SK-N-SH treated with all-trans-retinoic acid at 6 μM for 48 hours (cell line): Measurements from ENCODE around the gene MAST3.

Experiments
- ARNTL ChIP-seq: fragments of 450-650 bp; formaldehyde crosslinking; IDR thresholded peaks from 2 replicates; pipeline ENCODE4 v1.5.0; 2020; ENCODE audit warnings: low read depth, mild to moderate bottlenecking, moderate library complexity, borderline replicate concordance
- OSR1 ChIP-seq: fragments of 250-450 bp; sonication (Bioruptor Pico); IDR thresholded peaks from 2 replicates; pipeline ENCODE4 v1.8.0; 2022; ENCODE audit warnings: moderate library complexity, mild to moderate bottlenecking, inconsistent platforms
- TCF4 ChIP-seq: fragments of 250-450 bp; sonication (Bioruptor Pico); IDR thresholded peaks from 2 replicates; pipeline ENCODE4 v1.8.0; 2021; ENCODE audit warnings: mild to moderate bottlenecking, moderate library complexity, borderline replicate concordance
- TF ChIP-seq, protein P1 (sequence below): fragments of 250-450 bp; sonication (Bioruptor Pico); IDR thresholded peaks from 2 replicates; pipeline ENCODE4 v1.5.1; 2021; ENCODE audit warnings: mild to moderate bottlenecking, moderate library complexity
- TF ChIP-seq, protein P2 (sequence below): fragments of 250-450 bp; sonication (Bioruptor Pico); IDR thresholded peaks from 2 replicates; pipeline ENCODE4 v1.5.1; 2020; ENCODE audit warnings: low read depth, mild to moderate bottlenecking, moderate library complexity

DNA sequence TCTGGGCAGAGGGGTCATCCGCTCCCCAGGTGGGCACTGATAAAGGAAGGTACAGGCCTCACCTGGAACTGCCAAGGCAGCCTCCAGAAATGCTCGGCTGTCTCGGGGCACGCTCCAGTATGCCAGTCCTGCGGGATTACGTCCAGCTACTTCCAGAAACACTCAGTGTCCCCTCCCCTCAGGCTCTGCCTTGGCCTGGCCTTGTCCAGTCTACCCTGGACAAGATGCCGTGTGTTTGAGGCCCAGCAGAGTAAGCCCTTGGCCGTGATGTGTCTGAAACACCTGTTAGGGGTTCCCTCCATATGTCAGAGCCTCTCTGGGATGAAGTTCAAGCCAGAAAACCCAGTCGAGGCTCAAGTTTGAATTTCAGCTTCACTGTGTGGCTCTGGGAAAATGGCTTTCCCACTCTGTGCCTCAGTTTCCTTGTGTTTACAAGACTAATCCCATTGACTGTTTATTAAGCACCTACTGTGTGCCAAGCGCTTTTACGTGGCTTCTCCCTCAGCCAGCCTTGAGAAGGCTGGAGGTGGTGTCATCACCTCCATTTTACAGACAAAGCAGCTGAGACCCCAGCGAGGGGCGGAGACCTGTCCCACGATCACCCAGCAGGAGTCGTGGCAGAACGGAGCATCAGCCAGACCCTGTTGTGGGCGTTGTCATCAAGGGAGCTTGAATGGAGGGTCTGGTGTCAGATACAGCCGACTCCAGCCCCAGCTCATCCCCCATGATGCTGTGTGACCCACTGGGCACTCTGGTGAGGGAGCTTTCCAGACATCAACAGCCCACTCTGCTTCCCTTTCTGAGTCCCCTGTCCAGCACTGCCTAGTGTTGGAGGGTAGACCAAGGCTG is 53.4 kb downstream of the MAST3 start:
- TF ChIP-seq, protein P1, sequence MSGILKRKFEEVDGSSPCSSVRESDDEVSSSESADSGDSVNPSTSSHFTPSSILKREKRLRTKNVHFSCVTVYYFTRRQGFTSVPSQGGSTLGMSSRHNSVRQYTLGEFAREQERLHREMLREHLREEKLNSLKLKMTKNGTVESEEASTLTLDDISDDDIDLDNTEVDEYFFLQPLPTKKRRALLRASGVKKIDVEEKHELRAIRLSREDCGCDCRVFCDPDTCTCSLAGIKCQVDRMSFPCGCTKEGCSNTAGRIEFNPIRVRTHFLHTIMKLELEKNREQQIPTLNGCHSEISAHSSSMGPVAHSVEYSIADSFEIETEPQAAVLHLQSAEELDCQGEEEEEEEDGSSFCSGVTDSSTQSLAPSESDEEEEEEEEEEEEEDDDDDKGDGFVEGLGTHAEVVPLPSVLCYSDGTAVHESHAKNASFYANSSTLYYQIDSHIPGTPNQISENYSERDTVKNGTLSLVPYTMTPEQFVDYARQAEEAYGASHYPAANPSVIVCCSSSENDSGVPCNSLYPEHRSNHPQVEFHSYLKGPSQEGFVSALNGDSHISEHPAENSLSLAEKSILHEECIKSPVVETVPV (CRISPR knock-in tag) = no peak
- TF ChIP-seq ARNTL (CRISPR knock-in tag) (no peak), OSR1 (CRISPR knock-in tag) (no peak), TCF4 (CRISPR knock-in tag) (no peak)
- TF ChIP-seq, protein P2, sequence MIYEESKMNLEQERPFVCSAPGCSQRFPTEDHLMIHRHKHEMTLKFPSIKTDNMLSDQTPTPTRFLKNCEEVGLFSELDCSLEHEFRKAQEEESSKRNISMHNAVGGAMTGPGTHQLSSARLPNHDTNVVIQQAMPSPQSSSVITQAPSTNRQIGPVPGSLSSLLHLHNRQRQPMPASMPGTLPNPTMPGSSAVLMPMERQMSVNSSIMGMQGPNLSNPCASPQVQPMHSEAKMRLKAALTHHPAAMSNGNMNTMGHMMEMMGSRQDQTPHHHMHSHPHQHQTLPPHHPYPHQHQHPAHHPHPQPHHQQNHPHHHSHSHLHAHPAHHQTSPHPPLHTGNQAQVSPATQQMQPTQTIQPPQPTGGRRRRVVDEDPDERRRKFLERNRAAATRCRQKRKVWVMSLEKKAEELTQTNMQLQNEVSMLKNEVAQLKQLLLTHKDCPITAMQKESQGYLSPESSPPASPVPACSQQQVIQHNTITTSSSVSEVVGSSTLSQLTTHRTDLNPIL (CRISPR knock-in tag) = no peak
